ENCODE results near the gene SERPINE2. TPM values are rescaled to one million over a fixed set of nuclear protein-coding genes. Genes with fewer than 3 reads are reported as not detected.

Gene SERPINE2
- total RNA-seq, 2 donors from 2014 or later = 13.6 to 19.2 TPM

- intact Hi-C loops (cut with DNase I) = no loop called here
- no peak overlapping the region for H3K4me3 ChIP-seq
- no peaks in the 10 kb centered on the region for H3K27me3 ChIP-seq
- no peaks in the 10 kb centered on the region for H3K9me3 ChIP-seq
- no peaks in the 10 kb centered on the region for H3K36me3 ChIP-seq
- H3K4me1 ChIP-seq = no peaks in the 10 kb centered on the region
- no peak for TF ChIP-seq CTCF (IDR thresholded peaks at IDR 0.05)
- no peak overlapping the region for H3K27ac ChIP-seq
- no peak overlapping the region for H3K9ac ChIP-seq (ENCODE audit: low read depth in 2 of 2, low read length in 2 of 2)
- no peak for DNase-seq
These were observed 20.1 kb upstream of the SERPINE2 start for GRCh38 chr2:224059178-224059577.

- intact Hi-C loops (cut with DNase I) = no loop called here
- Histone ChIP-seq H3K4me1 (no peaks in the 10 kb centered on the region), H3K4me3 (no peak overlapping the region), H3K9me3 (no peaks in the 10 kb centered on the region), H3K9ac (ENCODE audit: low read depth in 2 of 2, low read length in 2 of 2) (no peak overlapping the region), H3K27ac (no peak overlapping the region), H3K36me3 (no peaks in the 10 kb centered on the region), H3K27me3 (no peaks in the 10 kb centered on the region)
- no peak for TF ChIP-seq CTCF (IDR thresholded peaks at IDR 0.05)
- no peak for DNase-seq
These were observed 19.1 kb upstream of the SERPINE2 start for GRCh38 chr2:224058048-224058775.

- H3K27ac ChIP-seq = no peak overlapping the region
- no peaks in the 10 kb centered on the region for H3K27me3 ChIP-seq
- H3K9me3 ChIP-seq = no peaks in the 10 kb centered on the region
- intact Hi-C loops (cut with DNase I) = no loop called here
- H3K4me1 ChIP-seq = no peaks in the 10 kb centered on the region
- no peak for TF ChIP-seq CTCF (IDR thresholded peaks at IDR 0.05)
- no peaks in the 10 kb centered on the region for H3K36me3 ChIP-seq
- H3K9ac ChIP-seq (ENCODE audit: low read depth in 2 of 2, low read length in 2 of 2) = no peak overlapping the region
- H3K4me3 ChIP-seq = no peak overlapping the region
- no peak for DNase-seq
These were observed 17.8 kb upstream of the SERPINE2 start for GRCh38 chr2:224056889-224057288.

- Histone ChIP-seq H3K4me3 (no peak overlapping the region), H3K9me3 (no peaks in the 10 kb centered on the region), H3K4me1 (no peaks in the 10 kb centered on the region), H3K27me3 (no peaks in the 10 kb centered on the region), H3K36me3 (no peaks in the 10 kb centered on the region), H3K9ac (ENCODE audit: low read depth in 2 of 2, low read length in 2 of 2) (no peak overlapping the region), H3K27ac (no peak overlapping the region)
- DNase-seq = no peak
- TF ChIP-seq CTCF (IDR thresholded peaks at IDR 0.05) = no peak
- intact Hi-C loops (cut with DNase I) = no loop called here
These were observed 16.0 kb upstream of the SERPINE2 start for GRCh38 chr2:224055101-224055500.

- no peak for TF ChIP-seq CTCF (IDR thresholded peaks at IDR 0.05)
- H3K4me3 ChIP-seq = no peak overlapping the region
These were observed 7.7 kb upstream of the SERPINE2 start for GRCh38 chr2:224046752-224047151.

More at GRCh38 chr2:224046752-224047151, 7.7 kb upstream of the SERPINE2 start:
- Histone ChIP-seq H3K9me3 (no peaks in the 10 kb centered on the region), H3K9ac (ENCODE audit: low read depth in 2 of 2, low read length in 2 of 2) (no peak overlapping the region), H3K36me3 (no peaks in the 10 kb centered on the region), H3K27me3 (no peaks in the 10 kb centered on the region), H3K4me1 (no peaks in the 10 kb centered on the region), H3K27ac (no peak overlapping the region)
- no peak for DNase-seq
- intact Hi-C loops (cut with DNase I) = no loop called here

All from colonic mucosa (tissue), 4 donors.